WTC11 (cell line): ENCODE data around the gene CDK17. TPM values are rescaled to one million over a fixed set of nuclear protein-coding genes. Genes with fewer than 3 reads are reported as not detected.

Experiments used
- ATAC-seq: fragments of 200-7000 bp; cut with Tn5 transposase; 2 replicates; pipeline ENCODE4 v1.10.0; 2021; ENCODE audit warnings: mild to moderate bottlenecking, moderate library complexity
- CTCF ChIA-PET: fragments of 300-600 bp; sonication (Branson Sonifier 250); formaldehyde crosslinking; loops from one replicate; lab custom pipeline; 2021; ENCODE audit warnings: antibody characterized with exemption; lab: Charles Lee
- POLR2A ChIA-PET: fragments of 350-600 bp; sonication (Branson Sonifier 250); formaldehyde crosslinking; loops from one replicate; lab custom pipeline; 2021; ENCODE audit warnings: antibody characterized with exemption; lab: Charles Lee
- DNase-seq: peaks from one replicate; pipeline ENCODE4 v3.0.0; 2021; ENCODE audit warnings: low spot score
- H3K27ac Mint-ChIP-seq: 2 replicates; pipeline ENCODE4 v1.8.0; 2021; ENCODE audit warnings: mixed read lengths
- H3K27me3 Mint-ChIP-seq: 2 replicates; pipeline ENCODE4 v1.8.0; 2021; ENCODE audit warnings: low read depth, mild to moderate bottlenecking, moderate library complexity, mixed read lengths
- H3K36me3 Mint-ChIP-seq: 2 replicates; pipeline ENCODE4 v1.8.0; 2021; ENCODE audit warnings: mixed read lengths
- H3K4me1 Mint-ChIP-seq: 2 replicates; pipeline ENCODE4 v1.8.0; 2022; ENCODE audit warnings: mixed read lengths
- H3K4me3 Mint-ChIP-seq: 2 replicates; pipeline ENCODE4 v1.8.0; 2021; ENCODE audit warnings: mild to moderate bottlenecking, moderate library complexity, mixed read lengths
- H3K9me3 Mint-ChIP-seq: 2 replicates; pipeline ENCODE4 v1.8.0; 2021; ENCODE audit warnings: mixed read lengths
- CBFB ChIP-seq: sonication (generic); formaldehyde crosslinking; IDR thresholded peaks from 2 replicates; pipeline ENCODE4 v1.8.1; 2022; ENCODE audit warnings: mild to moderate bottlenecking, low read depth, missing genetic modification reagents
- CREB1 ChIP-seq: sonication (generic); formaldehyde crosslinking; IDR thresholded peaks from 2 replicates; pipeline ENCODE4 v1.8.0; 2023; ENCODE audit warnings: mild to moderate bottlenecking, missing genetic modification reagents
- EMX1 ChIP-seq: fragments of 250-450 bp; sonication (Bioruptor Pico); IDR thresholded peaks from 2 replicates; pipeline ENCODE4 v1.8.0; 2021; ENCODE audit warnings: mild to moderate bottlenecking
- ETV6 ChIP-seq: sonication (generic); formaldehyde crosslinking; IDR thresholded peaks from 2 replicates; pipeline ENCODE4 v1.8.1; 2022; ENCODE audit warnings: mild to moderate bottlenecking, missing genetic modification reagents
- FOXP1 ChIP-seq: sonication (generic); formaldehyde crosslinking; IDR thresholded peaks from 2 replicates; pipeline ENCODE4 v1.8.0; 2022; ENCODE audit warnings: missing genetic modification reagents, mild to moderate bottlenecking, moderate library complexity, borderline replicate concordance
- FOXP4 ChIP-seq: sonication (generic); formaldehyde crosslinking; IDR thresholded peaks from 2 replicates; pipeline ENCODE4 v1.8.0; 2022; ENCODE audit warnings: mild to moderate bottlenecking, missing genetic modification reagents
- HMGA2 ChIP-seq: fragments of 250-450 bp; sonication (Bioruptor Pico); IDR thresholded peaks from 2 replicates; pipeline ENCODE4 v1.4.0; 2021; ENCODE audit warnings: mild to moderate bottlenecking, moderate library complexity
- NFYB ChIP-seq: sonication (generic); formaldehyde crosslinking; conservative IDR thresholded peaks from 2 replicates; pipeline ENCODE4 v1.8.0; 2022; ENCODE audit warnings: low read depth, missing genetic modification reagents
- NR1H2 ChIP-seq: sonication (generic); formaldehyde crosslinking; IDR thresholded peaks from 2 replicates; pipeline ENCODE4 v1.9.0; 2021; ENCODE audit warnings: mild to moderate bottlenecking, moderate library complexity, missing genetic modification reagents
- SOX15 ChIP-seq: fragments of 250-450 bp; sonication (Bioruptor Pico); IDR thresholded peaks from 2 replicates; pipeline ENCODE4 v1.9.0; 2021; ENCODE audit warnings: mild to moderate bottlenecking
- TEAD1 ChIP-seq: sonication (generic); formaldehyde crosslinking; IDR thresholded peaks from 2 replicates; pipeline ENCODE4 v1.8.0; 2022; ENCODE audit warnings: mild to moderate bottlenecking, missing genetic modification reagents
- ZNF121 ChIP-seq: sonication (generic); formaldehyde crosslinking; IDR thresholded peaks from 2 replicates; pipeline ENCODE4 v1.8.0; 2023; ENCODE audit warnings: missing genetic modification reagents
- total RNA-seq: library from RNA; stranded (reverse); gene quantifications from 3 replicates; pipeline ENCODE4 v1.2.3, GENCODE V29; 2021
- TF ChIP-seq, protein P1 (sequence below): fragments of 250-450 bp; sonication (Bioruptor Pico); conservative IDR thresholded peaks from 2 replicates; pipeline ENCODE4 v1.9.0; 2021; ENCODE audit warnings: mild to moderate bottlenecking
- TF ChIP-seq, protein P2 (sequence below): sonication (generic); formaldehyde crosslinking; IDR thresholded peaks from 2 replicates; pipeline ENCODE4 v1.8.1; 2022; ENCODE audit warnings: mild to moderate bottlenecking, missing genetic modification reagents, moderate library complexity, borderline replicate concordance
- TF ChIP-seq, protein P3 (sequence below): sonication (generic); formaldehyde crosslinking; IDR thresholded peaks from 2 replicates; pipeline ENCODE4 v1.8.0; 2022; ENCODE audit warnings: missing genetic modification reagents
- TF ChIP-seq, protein P4 (sequence below): fragments of 250-450 bp; sonication (Bioruptor Pico); IDR thresholded peaks from 2 replicates; pipeline ENCODE4 v2.1.2; 2022; ENCODE audit warnings: mild to moderate bottlenecking, moderate library complexity
- TF ChIP-seq, protein P5 (sequence below): sonication (generic); formaldehyde crosslinking; IDR thresholded peaks from 2 replicates; pipeline ENCODE4 v1.8.0; 2023; ENCODE audit warnings: missing genetic modification reagents

CDK17 gene
- total RNA-seq, 1 experiment from 2014 or later: 20.0 TPM

DNA sequence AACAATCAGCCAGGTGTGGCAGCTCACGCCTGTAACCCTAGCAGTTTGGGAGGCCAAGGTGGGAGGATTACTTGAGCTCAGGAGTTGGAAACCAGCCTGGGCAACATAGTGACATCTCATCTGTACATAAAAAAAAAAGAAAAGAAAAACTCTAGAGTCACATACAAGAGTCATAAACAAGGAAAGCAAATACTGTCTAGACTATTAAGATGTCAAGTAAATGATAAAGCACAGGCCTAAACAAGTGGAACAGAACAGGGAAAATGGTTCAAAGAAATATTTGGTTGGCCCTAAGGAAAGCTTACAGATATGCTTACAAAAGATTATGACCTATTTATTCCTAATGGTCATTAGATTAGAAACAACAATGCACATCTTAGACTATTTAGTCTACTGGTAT lies 12.3 kb downstream of the CDK17 start (continued):
- TF ChIP-seq FOXP4 (no peak), SOX15 (no peak)
- TF ChIP-seq, all 79 proteins: peak for 0

- H3K4me1 Mint-ChIP-seq: peaks cover 4% of the 10 kb centered on the region; the same call in 1 of the 2 replicates
- no peak for ATAC-seq
- no peak for DNase-seq
- H3K27me3 Mint-ChIP-seq: no peaks in the 10 kb centered on the region
- H3K9me3 Mint-ChIP-seq: peaks cover 17% of the 10 kb centered on the region
- TF ChIP-seq CBFB (CRISPR knock-in tag) (no peak), NFYB (no peak), FOXP1 (CRISPR knock-in tag) (no peak), CREB1 (no peak), EMX1 (CRISPR knock-in tag) (no peak), HMGA2 (CRISPR knock-in tag) (no peak), ETV6 (no peak), ZNF121 (CRISPR knock-in tag) (no peak), NR1H2 (CRISPR knock-in tag) (no peak), TEAD1 (CRISPR knock-in tag) (no peak)
- TF ChIP-seq, protein P1, sequence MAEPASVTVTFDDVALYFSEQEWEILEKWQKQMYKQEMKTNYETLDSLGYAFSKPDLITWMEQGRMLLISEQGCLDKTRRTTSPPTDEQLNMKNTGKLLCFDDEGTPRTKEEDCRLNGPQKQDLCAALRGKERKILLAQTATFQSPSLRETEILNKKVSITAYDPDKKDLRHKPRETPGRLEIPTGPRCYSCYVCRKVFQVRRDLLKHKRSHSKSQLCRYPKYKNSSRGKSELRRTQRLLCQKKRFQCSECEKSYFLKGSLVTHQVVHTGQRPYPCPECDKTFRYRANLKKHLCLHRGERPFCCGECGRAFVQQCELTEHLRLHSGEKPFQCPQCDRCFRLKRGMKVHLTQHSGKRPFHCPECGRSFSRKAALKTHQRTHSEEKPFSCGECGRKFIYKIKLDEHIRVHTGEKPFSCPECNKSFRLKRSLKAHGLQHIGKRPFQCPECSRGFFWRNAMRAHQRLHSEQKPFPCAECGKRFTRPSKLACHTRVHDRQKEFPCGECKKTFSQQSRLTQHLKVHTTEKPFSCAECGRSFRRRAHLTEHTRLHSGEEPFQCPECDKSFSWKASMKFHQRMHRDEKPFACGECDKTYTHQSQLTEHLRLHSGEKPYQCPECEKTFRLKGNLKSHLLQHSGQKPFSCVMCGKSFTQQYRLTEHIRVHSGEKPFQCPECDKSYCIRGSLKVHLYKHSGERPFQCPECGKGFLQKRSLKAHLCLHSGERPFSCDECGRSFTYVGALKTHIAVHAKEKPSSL (CRISPR knock-in tag): no peak
- TF ChIP-seq, protein P2, sequence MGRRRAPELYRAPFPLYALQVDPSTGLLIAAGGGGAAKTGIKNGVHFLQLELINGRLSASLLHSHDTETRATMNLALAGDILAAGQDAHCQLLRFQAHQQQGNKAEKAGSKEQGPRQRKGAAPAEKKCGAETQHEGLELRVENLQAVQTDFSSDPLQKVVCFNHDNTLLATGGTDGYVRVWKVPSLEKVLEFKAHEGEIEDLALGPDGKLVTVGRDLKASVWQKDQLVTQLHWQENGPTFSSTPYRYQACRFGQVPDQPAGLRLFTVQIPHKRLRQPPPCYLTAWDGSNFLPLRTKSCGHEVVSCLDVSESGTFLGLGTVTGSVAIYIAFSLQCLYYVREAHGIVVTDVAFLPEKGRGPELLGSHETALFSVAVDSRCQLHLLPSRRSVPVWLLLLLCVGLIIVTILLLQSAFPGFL (CRISPR knock-in tag): no peak
- TF ChIP-seq, protein P3, sequence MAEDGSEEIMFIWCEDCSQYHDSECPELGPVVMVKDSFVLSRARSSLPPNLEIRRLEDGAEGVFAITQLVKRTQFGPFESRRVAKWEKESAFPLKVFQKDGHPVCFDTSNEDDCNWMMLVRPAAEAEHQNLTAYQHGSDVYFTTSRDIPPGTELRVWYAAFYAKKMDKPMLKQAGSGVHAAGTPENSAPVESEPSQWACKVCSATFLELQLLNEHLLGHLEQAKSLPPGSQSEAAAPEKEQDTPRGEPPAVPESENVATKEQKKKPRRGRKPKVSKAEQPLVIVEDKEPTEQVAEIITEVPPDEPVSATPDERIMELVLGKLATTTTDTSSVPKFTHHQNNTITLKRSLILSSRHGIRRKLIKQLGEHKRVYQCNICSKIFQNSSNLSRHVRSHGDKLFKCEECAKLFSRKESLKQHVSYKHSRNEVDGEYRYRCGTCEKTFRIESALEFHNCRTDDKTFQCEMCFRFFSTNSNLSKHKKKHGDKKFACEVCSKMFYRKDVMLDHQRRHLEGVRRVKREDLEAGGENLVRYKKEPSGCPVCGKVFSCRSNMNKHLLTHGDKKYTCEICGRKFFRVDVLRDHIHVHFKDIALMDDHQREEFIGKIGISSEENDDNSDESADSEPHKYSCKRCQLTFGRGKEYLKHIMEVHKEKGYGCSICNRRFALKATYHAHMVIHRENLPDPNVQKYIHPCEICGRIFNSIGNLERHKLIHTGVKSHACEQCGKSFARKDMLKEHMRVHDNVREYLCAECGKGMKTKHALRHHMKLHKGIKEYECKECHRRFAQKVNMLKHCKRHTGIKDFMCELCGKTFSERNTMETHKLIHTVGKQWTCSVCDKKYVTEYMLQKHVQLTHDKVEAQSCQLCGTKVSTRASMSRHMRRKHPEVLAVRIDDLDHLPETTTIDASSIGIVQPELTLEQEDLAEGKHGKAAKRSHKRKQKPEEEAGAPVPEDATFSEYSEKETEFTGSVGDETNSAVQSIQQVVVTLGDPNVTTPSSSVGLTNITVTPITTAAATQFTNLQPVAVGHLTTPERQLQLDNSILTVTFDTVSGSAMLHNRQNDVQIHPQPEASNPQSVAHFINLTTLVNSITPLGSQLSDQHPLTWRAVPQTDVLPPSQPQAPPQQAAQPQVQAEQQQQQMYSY: no peak
- TF ChIP-seq, protein P4, sequence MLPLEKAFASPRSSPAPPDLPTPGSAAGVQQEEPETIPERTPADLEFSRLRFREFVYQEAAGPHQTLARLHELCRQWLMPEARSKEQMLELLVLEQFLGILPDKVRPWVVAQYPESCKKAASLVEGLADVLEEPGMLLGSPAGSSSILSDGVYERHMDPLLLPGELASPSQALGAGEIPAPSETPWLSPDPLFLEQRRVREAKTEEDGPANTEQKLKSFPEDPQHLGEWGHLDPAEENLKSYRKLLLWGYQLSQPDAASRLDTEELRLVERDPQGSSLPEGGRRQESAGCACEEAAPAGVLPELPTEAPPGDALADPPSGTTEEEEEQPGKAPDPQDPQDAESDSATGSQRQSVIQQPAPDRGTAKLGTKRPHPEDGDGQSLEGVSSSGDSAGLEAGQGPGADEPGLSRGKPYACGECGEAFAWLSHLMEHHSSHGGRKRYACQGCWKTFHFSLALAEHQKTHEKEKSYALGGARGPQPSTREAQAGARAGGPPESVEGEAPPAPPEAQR (CRISPR knock-in tag): no peak
- TF ChIP-seq, protein P5, sequence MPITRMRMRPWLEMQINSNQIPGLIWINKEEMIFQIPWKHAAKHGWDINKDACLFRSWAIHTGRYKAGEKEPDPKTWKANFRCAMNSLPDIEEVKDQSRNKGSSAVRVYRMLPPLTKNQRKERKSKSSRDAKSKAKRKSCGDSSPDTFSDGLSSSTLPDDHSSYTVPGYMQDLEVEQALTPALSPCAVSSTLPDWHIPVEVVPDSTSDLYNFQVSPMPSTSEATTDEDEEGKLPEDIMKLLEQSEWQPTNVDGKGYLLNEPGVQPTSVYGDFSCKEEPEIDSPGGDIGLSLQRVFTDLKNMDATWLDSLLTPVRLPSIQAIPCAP (CRISPR knock-in tag): no peak
- CTCF ChIA-PET: interaction anchor here (0.5 kb wide), 1 partner anchor 345 kb away, joined by 3 read pairs; no protein-coding TSS in a partner anchor
- no peak overlapping the region for H3K4me3 Mint-ChIP-seq
- H3K27ac Mint-ChIP-seq: peak overlapping the region; percentile 60; the same call in 1 of the 2 replicates
- H3K36me3 Mint-ChIP-seq: peaks cover 9% of the 10 kb centered on the region
- POLR2A ChIA-PET: interaction anchor here (0.6 kb wide), 1 partner anchor 176 kb away, joined by 4 read pairs; no protein-coding TSS in a partner anchor
Measured at GRCh38 chr12:96386794-96387193, 13.4 kb downstream of the CDK17 start.
